Endothelial cell (in vitro differentiated cells): ENCODE measurements around the gene FPR1. TPM values are rescaled to one million over a fixed set of nuclear protein-coding genes. Genes with fewer than 3 reads are reported as not detected.

Source experiments
- DNase-seq: peaks from one replicate; pipeline ENCODE4 v3.0.0; 2021; ENCODE audit warnings: low spot score
- H3K27ac Mint-ChIP-seq: one replicate; pipeline ENCODE4 v1.8.0; 2021; ENCODE audit warnings: mixed read lengths, inconsistent platforms; ENCODE audit not compliant: unreplicated experiment
- H3K27me3 Mint-ChIP-seq: one replicate; pipeline ENCODE4 v1.8.0; 2021; ENCODE audit warnings: mild to moderate bottlenecking, moderate library complexity, mixed read lengths, inconsistent platforms; ENCODE audit not compliant: unreplicated experiment
- H3K36me3 Mint-ChIP-seq: one replicate; pipeline ENCODE4 v1.8.0; 2021; ENCODE audit warnings: mild to moderate bottlenecking, low read depth, mixed read lengths, inconsistent platforms; ENCODE audit not compliant: unreplicated experiment
- H3K4me1 Mint-ChIP-seq: one replicate; pipeline ENCODE4 v1.8.0; 2021; ENCODE audit warnings: mild to moderate bottlenecking, mixed read lengths, inconsistent platforms; ENCODE audit not compliant: unreplicated experiment
- H3K4me3 Mint-ChIP-seq: one replicate; pipeline ENCODE4 v1.8.0; 2021; ENCODE audit warnings: mild to moderate bottlenecking, mixed read lengths, inconsistent platforms; ENCODE audit not compliant: unreplicated experiment
- H3K9me3 Mint-ChIP-seq: one replicate; pipeline ENCODE4 v1.8.0; 2021; ENCODE audit warnings: mixed read lengths, inconsistent platforms; ENCODE audit not compliant: unreplicated experiment
- CTCF ChIP-seq: fragments of 200-600 bp; sonication (generic); IDR thresholded peaks from one replicate; pipeline ENCODE4 v1.5.0; 2021; ENCODE audit warnings: antibody characterized with exemption; ENCODE audit not compliant: unreplicated experiment
- total RNA-seq: library from RNA; stranded (reverse); fragmentation: NEBNext Ultra II Directional; extraction: Animal tissue kit (Norgen Biotek cat#: 25700); gene quantifications from one replicate; pipeline ENCODE4 v1.2.1, GENCODE V29; 2021; ENCODE audit not compliant: unreplicated experiment

The FPR1 gene
- total RNA-seq, 1 donor from 2014 or later, result 0.67 TPM

- no peak for TF ChIP-seq CTCF
- Mint-ChIP-seq H3K27ac (no peak overlapping the region), H3K4me3 (no peak overlapping the region), H3K27me3 (no peaks in the 10 kb centered on the region), H3K9me3 (no peaks in the 10 kb centered on the region), H3K36me3 (no peaks in the 10 kb centered on the region), H3K4me1 (no peaks in the 10 kb centered on the region)
- DNase-seq, result no peak
These were observed 33.4 kb upstream of the FPR1 start for GRCh38 chr19:51784922-51785690.

GRCh38 chr19:51784109-51784785, 32.6 kb upstream of the FPR1 start:
- no peak for TF ChIP-seq CTCF
- Mint-ChIP-seq H3K9me3 (no peaks in the 10 kb centered on the region), H3K27ac (no peak overlapping the region), H3K27me3 (no peaks in the 10 kb centered on the region), H3K4me3 (no peak overlapping the region), H3K4me1 (no peaks in the 10 kb centered on the region), H3K36me3 (no peaks in the 10 kb centered on the region)
- no peak for DNase-seq

- H3K36me3 Mint-ChIP-seq, result no peaks in the 10 kb centered on the region
- peak; percentile 15 for DNase-seq
- H3K4me1 Mint-ChIP-seq, result no peaks in the 10 kb centered on the region
- H3K27ac Mint-ChIP-seq, result no peak overlapping the region
- TF ChIP-seq CTCF, result no peak
- no peaks in the 10 kb centered on the region for H3K9me3 Mint-ChIP-seq
- H3K4me3 Mint-ChIP-seq, result no peak overlapping the region
- no peaks in the 10 kb centered on the region for H3K27me3 Mint-ChIP-seq
These were observed 31.7 kb upstream of the FPR1 start for GRCh38 chr19:51783372-51783771.

- H3K4me3 Mint-ChIP-seq, result no peak overlapping the region
- H3K9me3 Mint-ChIP-seq, result no peaks in the 10 kb centered on the region
- H3K36me3 Mint-ChIP-seq, result no peaks in the 10 kb centered on the region
- no peaks in the 10 kb centered on the region for H3K4me1 Mint-ChIP-seq
- H3K27me3 Mint-ChIP-seq, result peaks cover 2% of the 10 kb centered on the region
- no peak overlapping the region for H3K27ac Mint-ChIP-seq
- TF ChIP-seq CTCF, result no peak
- DNase-seq, result no peak
These were observed 30.3 kb upstream of the FPR1 start for GRCh38 chr19:51781999-51782398.

- DNase-seq, result no peak
- H3K27me3 Mint-ChIP-seq, result peaks cover 2% of the 10 kb centered on the region
- H3K4me1 Mint-ChIP-seq, result no peaks in the 10 kb centered on the region
- no peak for TF ChIP-seq CTCF
- H3K27ac Mint-ChIP-seq, result no peak overlapping the region
- no peak overlapping the region for H3K4me3 Mint-ChIP-seq
- H3K9me3 Mint-ChIP-seq, result no peaks in the 10 kb centered on the region
- H3K36me3 Mint-ChIP-seq, result no peaks in the 10 kb centered on the region
These were observed 28.6 kb upstream of the FPR1 start for GRCh38 chr19:51780270-51780669.
